Thyroid gland (tissue), 4 donors: ENCODE data around the gene ZBTB34. TPM values are rescaled to one million over a fixed set of nuclear protein-coding genes. Genes with fewer than 3 reads are reported as not detected.

Experiments
- DNase-seq, 2 donors: peaks; one replicate each; pipeline ENCODE4 v3.0.0-alpha.2; 2019
- H3K27ac ChIP-seq, 3 donors: fragments of 200-600 bp; sonication (generic); 1 replicate in 2 of 3; 2 replicates in 1 of 3; pipeline ENCODE4 v1.5.1; 2016 to 2019; ENCODE audit warnings: mild to moderate bottlenecking in 1 of 3, moderate library complexity in 1 of 3
- H3K27me3 ChIP-seq: fragments of 200-600 bp; sonication (generic); one replicate; pipeline ENCODE4 v1.5.1; 2019
- H3K36me3 ChIP-seq, 2 donors: fragments of 200-600 bp; sonication (generic); one replicate each; pipeline ENCODE4 v1.5.1; 2016 to 2019
- H3K4me1 ChIP-seq, 2 donors: fragments of 200-600 bp; sonication (generic); one replicate each; pipeline ENCODE4 v1.5.1; 2017 to 2019
- H3K4me3 ChIP-seq, 3 donors: fragments of 200-600 bp; sonication (generic); replicated peaks in 1 of 3; 1 replicate in 2 of 3; 2 replicates in 1 of 3; pipeline ENCODE4 v1.5.1; 2016; ENCODE audit warnings: mild to moderate bottlenecking in 1 of 3
- H3K9me3 ChIP-seq: fragments of 200-600 bp; sonication (generic); one replicate; pipeline ENCODE4 v1.5.1; 2017
- CTCF ChIP-seq, 6 experiments: fragments of 200-600 bp in 3 of 6; fragments of 450-650 bp in 3 of 6; sonication (generic) in 3 of 6; IDR thresholded peaks; one replicate each; pipeline ENCODE4 v1.5.1; 2016 to 2019; ENCODE audit warnings: antibody characterized with exemption in 6 of 6, mild to moderate bottlenecking in 2 of 6, inconsistent platforms in 1 of 6, moderate library complexity in 1 of 6
- POLR2A ChIP-seq, 2 donors: fragments of 450-650 bp; IDR thresholded peaks; one replicate each; pipeline ENCODE4 v1.6.1; 2017; ENCODE audit warnings: antibody characterized with exemption in 2 of 2, mild to moderate bottlenecking in 2 of 2, moderate library complexity in 1 of 2
- WGBS, 2 donors: methylation state at CpG; one replicate each; pipeline ENCODE4 v1.1.5; 2017; 5-methylcytosine and 5-hydroxymethylcytosine counted together
- intact Hi-C: fragments of 100-400 bp; cut with DNase I; formaldehyde crosslinking; loops from one replicate; pipeline ENCODE4 v1.15.1; 2023
- total RNA-seq, 4 donors: library from RNA; depleted of rRNA; stranded (reverse); fragments of >200 nt; gene quantifications; one replicate each; pipeline ENCODE4 v1.2.3, GENCODE V29; 2016

Gene ZBTB34
- total RNA-seq, 4 donors from 2014 or later, result 8.6 to 17.1 (median 12.0) TPM

- H3K4me1 ChIP-seq, result peaks cover 0 to under 1% of the 10 kb centered on the region in 2 donors
- no peaks in the 10 kb centered on the region for H3K36me3 ChIP-seq
- H3K9me3 ChIP-seq, result no peaks in the 10 kb centered on the region
- no peak for TF ChIP-seq CTCF (IDR thresholded peaks at IDR 0.05)
- intact Hi-C loops, result no loop called here
- H3K4me3 ChIP-seq, result no peak overlapping the region
- no peak for DNase-seq
- no peaks in the 10 kb centered on the region for H3K27me3 ChIP-seq
- no peak overlapping the region for H3K27ac ChIP-seq
- WGBS, 2 donors, result 85 to 92% methylated on average over 3 of the region's 3 CpGs
Measured at GRCh38 chr9:126891676-126892075, 31.2 kb downstream of the ZBTB34 start.

GRCh38 chr9:126893079-126893478, 32.6 kb downstream of the ZBTB34 start:
- DNase-seq, result no peak
- H3K36me3 ChIP-seq, result no peaks in the 10 kb centered on the region
- TF ChIP-seq CTCF (IDR thresholded peaks at IDR 0.05) (peak in 3 of 6 experiments; percentile 27 to 29 (median 28)), POLR2A (IDR thresholded peaks at IDR 0.05) (no peak)
- WGBS, 2 donors, result 32 to 34% methylated on average over 5 of the region's 5 CpGs
- no peaks in the 10 kb centered on the region for H3K9me3 ChIP-seq
- H3K4me3 ChIP-seq, result no peak overlapping the region
- no peaks in the 10 kb centered on the region for H3K27me3 ChIP-seq
- intact Hi-C loops, result no loop called here
- no peaks in the 10 kb centered on the region for H3K4me1 ChIP-seq
- H3K27ac ChIP-seq, result no peak overlapping the region

GRCh38 chr9:126894052-126894603, 33.7 kb downstream of the ZBTB34 start:
- H3K36me3 ChIP-seq, result no peaks in the 10 kb centered on the region
- no peak overlapping the region for H3K4me3 ChIP-seq
- H3K4me1 ChIP-seq, result no peaks in the 10 kb centered on the region
- no peaks in the 10 kb centered on the region for H3K9me3 ChIP-seq
- WGBS, 2 donors, result 79 to 81% methylated on average over 4 of the region's 4 CpGs
- intact Hi-C loops, result no loop called here
- no peak overlapping the region for H3K27ac ChIP-seq
- no peak for DNase-seq
- TF ChIP-seq POLR2A (IDR thresholded peaks at IDR 0.05), result no peak
- TF ChIP-seq CTCF (IDR thresholded peaks at IDR 0.05), result no peak
- no peaks in the 10 kb centered on the region for H3K27me3 ChIP-seq

- no peaks in the 10 kb centered on the region for H3K9me3 ChIP-seq
- TF ChIP-seq CTCF (IDR thresholded peaks at IDR 0.05) (no peak), POLR2A (IDR thresholded peaks at IDR 0.05) (no peak)
- no peaks in the 10 kb centered on the region for H3K4me1 ChIP-seq
- no peaks in the 10 kb centered on the region for H3K36me3 ChIP-seq
- no peak overlapping the region for H3K4me3 ChIP-seq
- H3K27ac ChIP-seq, result no peak overlapping the region
- no peak for DNase-seq
- no peaks in the 10 kb centered on the region for H3K27me3 ChIP-seq
- intact Hi-C loops, result no loop called here
- WGBS, 2 donors, result 83 to 90% methylated on average over 3 of the region's 3 CpGs
Measured at GRCh38 chr9:126902210-126902609, 41.8 kb downstream of the ZBTB34 start.

- Histone ChIP-seq H3K27ac (no peak overlapping the region), H3K9me3 (no peaks in the 10 kb centered on the region), H3K4me3 (no peak overlapping the region), H3K36me3 (no peaks in the 10 kb centered on the region), H3K27me3 (no peaks in the 10 kb centered on the region), H3K4me1 (no peaks in the 10 kb centered on the region)
- no peak for DNase-seq
- intact Hi-C loops, result no loop called here
- WGBS, 2 donors, result 84 to 85% methylated on average over 3 of the region's 3 CpGs
- TF ChIP-seq POLR2A (IDR thresholded peaks at IDR 0.05) (no peak), CTCF (IDR thresholded peaks at IDR 0.05) (no peak)
Measured at GRCh38 chr9:126904586-126904985, 44.1 kb downstream of the ZBTB34 start.
